ENCODE data around the gene PCTP. TPM values are rescaled to one million over a fixed set of nuclear protein-coding genes. Genes with fewer than 3 reads are reported as not detected.

Gene PCTP
- total RNA-seq, 1 donor = 11.2 TPM

GRCh38 chr17:55784666-55785065 lies 33.8 kb downstream of the PCTP start:
- TF ChIP-seq CTCF (IDR thresholded peaks at IDR 0.05; ENCODE audit: insufficient read depth, low read depth, low read length) = no peak

GRCh38 chr17:55785181-55785580 lies 34.3 kb downstream of the PCTP start:
- TF ChIP-seq CTCF (IDR thresholded peaks at IDR 0.05; ENCODE audit: insufficient read depth, low read depth, low read length) = no peak
- no peak overlapping the region for H3K4me3 ChIP-seq (ENCODE audit: low read depth, low read length)
- DNase-seq (ENCODE audit: low read depth) = no peak

More at GRCh38 chr17:55784666-55785065, 33.8 kb downstream of the PCTP start:
- H3K4me3 ChIP-seq (ENCODE audit: low read depth, low read length) = no peak overlapping the region
- DNase-seq (ENCODE audit: low read depth) = no peak

- DNase-seq (ENCODE audit: low read depth) = no peak
- H3K4me3 ChIP-seq (ENCODE audit: low read depth, low read length) = no peak overlapping the region
- no peak for TF ChIP-seq CTCF (IDR thresholded peaks at IDR 0.05; ENCODE audit: insufficient read depth, low read depth, low read length)
Observed at GRCh38 chr17:55793272-55793671, 42.4 kb downstream of the PCTP start.

GRCh38 chr17:55794725-55795482 lies 44.1 kb downstream of the PCTP start:
- TF ChIP-seq CTCF (IDR thresholded peaks at IDR 0.05; ENCODE audit: insufficient read depth, low read depth, low read length) = no peak
- DNase-seq (ENCODE audit: low read depth) = no peak
- H3K4me3 ChIP-seq (ENCODE audit: low read depth, low read length) = no peak overlapping the region

GRCh38 chr17:55806745-55807495 lies 56.1 kb downstream of the PCTP start:
- no peak for DNase-seq (ENCODE audit: low read depth)
- no peak overlapping the region for H3K4me3 ChIP-seq (ENCODE audit: low read depth, low read length)
- no peak for TF ChIP-seq CTCF (IDR thresholded peaks at IDR 0.05; ENCODE audit: insufficient read depth, low read depth, low read length)

- no peak for DNase-seq (ENCODE audit: low read depth)
- no peak overlapping the region for H3K4me3 ChIP-seq (ENCODE audit: low read depth, low read length)
- TF ChIP-seq CTCF (IDR thresholded peaks at IDR 0.05; ENCODE audit: insufficient read depth, low read depth, low read length) = no peak
Observed at GRCh38 chr17:55811536-55811935, 60.7 kb downstream of the PCTP start.
